Stomach (tissue), 9 donors: Measurements from ENCODE around the gene JAK1. TPM values are rescaled to one million over a fixed set of nuclear protein-coding genes. Genes with fewer than 3 reads are reported as not detected.

ENCODE experiments used
- DNase-seq, 2 donors: peaks; one replicate each; pipeline versions ENCODE4 v3.0.0 to v3.0.0-alpha.2; 2013 to 2019
- H3K27ac ChIP-seq, 5 donors: fragments of 200-600 bp in 4 of 5; sonication (generic) in 4 of 5; one replicate each; pipeline ENCODE4 v1.5.1; 2013 to 2019; ENCODE audit warnings: mild to moderate bottlenecking in 1 of 5, moderate library complexity in 1 of 5
- H3K27me3 ChIP-seq, 3 donors: fragments of 200-600 bp; sonication (generic); one replicate each; pipeline ENCODE4 v1.5.1; 2017 to 2019; ENCODE audit warnings: mixed run types in 1 of 3
- H3K36me3 ChIP-seq, 4 donors: fragments of 200-600 bp; sonication (generic); 1 replicate in 3 of 4; 2 replicates in 1 of 4; pipeline ENCODE4 v1.5.1; 2016 to 2019
- H3K4me1 ChIP-seq, 4 donors: fragments of 200-600 bp; sonication (generic); one replicate each; pipeline ENCODE4 v1.5.1; 2016 to 2019
- H3K4me3 ChIP-seq, 4 donors: fragments of 200-600 bp; sonication (generic) in 3 of 4; one replicate each; pipeline ENCODE4 v1.5.1; 2016 to 2019; ENCODE audit warnings: mild to moderate bottlenecking in 1 of 4
- H3K9me3 ChIP-seq, 4 donors: fragments of 200-600 bp; sonication (generic); one replicate each; pipeline ENCODE4 v1.5.1; 2016 to 2019
- CTCF ChIP-seq, 7 experiments: fragments of 450-650 bp in 4 of 7; fragments of 200-600 bp in 3 of 7; sonication (generic) in 3 of 7; IDR thresholded peaks; one replicate each; pipeline ENCODE4 v1.5.1; 2016 to 2019; ENCODE audit warnings: antibody characterized with exemption in 7 of 7, control low read depth in 2 of 7, mild to moderate bottlenecking in 1 of 7
- EP300 ChIP-seq: sonication (generic); formaldehyde crosslinking; IDR thresholded peaks from one replicate; pipeline ENCODE4 v1.6.1; 2017; ENCODE audit warnings: antibody characterized with exemption
- POLR2A ChIP-seq, 4 donors: fragments of 450-650 bp; IDR thresholded peaks; one replicate each; pipeline ENCODE4 v1.6.1; 2016; ENCODE audit warnings: antibody characterized with exemption in 4 of 4, control low read depth in 2 of 4, mild to moderate bottlenecking in 1 of 4, moderate library complexity in 1 of 4
- POLR2AphosphoS5 ChIP-seq, 3 donors: sonication (generic); formaldehyde crosslinking; IDR thresholded peaks; one replicate each; pipeline ENCODE4 v1.6.1; 2016; ENCODE audit warnings: antibody characterized with exemption in 3 of 3
- WGBS, 5 donors: extraction: QIAGEN DNeasy Blood & Tissue Kit in 3 of 5; methylation state at CpG; one replicate each; pipeline versions ENCODE4 v1.1.5 to v1.1.7; 2013 to 2018; 5-methylcytosine and 5-hydroxymethylcytosine counted together
- intact Hi-C: fragments of 100-400 bp; cut with DNase I; formaldehyde crosslinking; loops from one replicate; pipeline ENCODE4 v1.15.1; 2023; ENCODE audit warnings: low total_unique reads
- polyA plus RNA-seq, 3 donors: library from polyadenylated mRNA; stranded (reverse); fragments of 200-250 nt; gene quantifications; one replicate each; pipeline ENCODE4 v1.2.3, GENCODE V29; 2013
- total RNA-seq, 5 donors: library from RNA; depleted of rRNA; stranded (reverse); fragments of >200 nt; gene quantifications; one replicate each; pipeline versions ENCODE4 v1.1.0 to v1.2.3, GENCODE V29; 2014 to 2016
- donor health status: healthy with polysubstance abuse.
- donor health status: Bipolar disorder and iron deficiency.
- donor health status: healthy.

Gene JAK1
- total and polyA plus RNA-seq, 8 donors: 21.3 to 149 (median 77.7) TPM

GRCh38 chr1:64847666-64848065, 118.7 kb downstream of the JAK1 start:
- WGBS, 5 donors: 91 to 100% (median 96%) methylated on average over 2 to 4 of the region's 4 CpGs
- DNase-seq: no peak
- peaks cover 0 to 4% (median 2%) of the 10 kb centered on the region in 4 donors for H3K4me1 ChIP-seq
- TF ChIP-seq CTCF (IDR thresholded peaks at IDR 0.05) (no peak), POLR2A (IDR thresholded peaks at IDR 0.05) (no peak), POLR2AphosphoS5 (IDR thresholded peaks at IDR 0.05) (no peak), EP300 (no peak)
- H3K36me3 ChIP-seq: peaks cover 64 to 100% (median 99%) of the 10 kb centered on the region in 4 donors
- no peaks in the 10 kb centered on the region for H3K27me3 ChIP-seq
- H3K4me3 ChIP-seq: no peak overlapping the region
- intact Hi-C loops: no loop called here
- H3K27ac ChIP-seq: no peak overlapping the region
- no peaks in the 10 kb centered on the region for H3K9me3 ChIP-seq

- peaks cover 0 to 12% (median 4%) of the 10 kb centered on the region in 4 donors for H3K4me1 ChIP-seq
- H3K36me3 ChIP-seq: peaks cover 60 to 99% (median 97%) of the 10 kb centered on the region in 4 donors
- H3K27me3 ChIP-seq: no peaks in the 10 kb centered on the region
- no peak overlapping the region for H3K27ac ChIP-seq
- H3K4me3 ChIP-seq: no peak overlapping the region
- TF ChIP-seq CTCF (IDR thresholded peaks at IDR 0.05): no peak
- TF ChIP-seq POLR2A (IDR thresholded peaks at IDR 0.05): no peak
- TF ChIP-seq POLR2AphosphoS5 (IDR thresholded peaks at IDR 0.05): no peak
- TF ChIP-seq EP300: no peak
- no peak for DNase-seq
- WGBS, 5 donors: 86 to 92% (median 89%) methylated on average over 10 of the region's 10 CpGs
- no peaks in the 10 kb centered on the region for H3K9me3 ChIP-seq
- intact Hi-C loops: no loop called here
Measured at GRCh38 chr1:64846573-64847430, 119.5 kb downstream of the JAK1 start.

- intact Hi-C loops: no loop called here
- H3K4me1 ChIP-seq: peaks cover 0 to 16% (median 7%) of the 10 kb centered on the region in 4 donors
- DNase-seq: no peak
- no peaks in the 10 kb centered on the region for H3K27me3 ChIP-seq
- 90 to 95% (median 92%) methylated on average over 13 of the region's 13 CpGs for WGBS, 5 donors
- H3K4me3 ChIP-seq: no peak overlapping the region
- no peak overlapping the region for H3K27ac ChIP-seq
- TF ChIP-seq POLR2A (IDR thresholded peaks at IDR 0.05) (no peak), POLR2AphosphoS5 (IDR thresholded peaks at IDR 0.05) (no peak), EP300 (no peak), CTCF (IDR thresholded peaks at IDR 0.05) (no peak)
- H3K36me3 ChIP-seq: peaks cover 66 to 99% (median 98%) of the 10 kb centered on the region in 4 donors
- H3K9me3 ChIP-seq: no peaks in the 10 kb centered on the region
Measured at GRCh38 chr1:64845831-64846425, 120.4 kb downstream of the JAK1 start.

- Histone ChIP-seq H3K4me3 (no peak overlapping the region), H3K9me3 (no peaks in the 10 kb centered on the region), H3K27me3 (no peaks in the 10 kb centered on the region), H3K27ac (no peak overlapping the region), H3K36me3 (peaks cover 66 to 99% (median 98%) of the 10 kb centered on the region in 4 donors), H3K4me1 (peaks cover 0 to 16% (median 7%) of the 10 kb centered on the region in 4 donors)
- TF ChIP-seq CTCF (IDR thresholded peaks at IDR 0.05) (no peak), EP300 (no peak), POLR2A (IDR thresholded peaks at IDR 0.05) (no peak), POLR2AphosphoS5 (IDR thresholded peaks at IDR 0.05) (no peak)
- no peak for DNase-seq
- WGBS, 5 donors: 87 to 93% (median 91%) methylated on average over 7 of the region's 7 CpGs
- intact Hi-C loops: no loop called here
Measured at GRCh38 chr1:64844609-64845008, 121.7 kb downstream of the JAK1 start.
